ENCODE data around the gene WDFY4.

GRCh38 chr10:48778193-48778857 is 93.7 kb downstream of the WDFY4 start:
- TF ChIP-seq CTCF (IDR thresholded peaks at IDR 0.05; ENCODE audit: poor library complexity, severe bottlenecking) (no peak), TAF1 (IDR thresholded peaks at IDR 0.05; ENCODE audit: low read depth) (no peak), POLR2AphosphoS5 (IDR thresholded peaks at IDR 0.05) (no peak), RAD21 (conservative IDR thresholded peaks at IDR 0.05) (no peak), MXI1 (conservative IDR thresholded peaks at IDR 0.05; ENCODE audit: poor library complexity, severe bottlenecking) (no peak), SMC3 (conservative IDR thresholded peaks at IDR 0.05; ENCODE audit: poor library complexity) (no peak), EZH2 (IDR thresholded peaks at IDR 0.05; ENCODE audit: borderline replicate concordance, insufficient read depth, low read length, poor library complexity, severe bottlenecking) (no peak)
